HG03571 (cell line): ENCODE measurements around the gene ANKRD44.
A peak's percentile ranks its signal among the peaks of the same experiment; 100 is the strongest.

Source experiments
- ATAC-seq: cut with Tn5 transposase; IDR thresholded peaks from one replicate; pipeline ENCODE4 v1.9.1; 2021; ENCODE audit not compliant: unreplicated experiment

ANKRD44 gene

DNA sequence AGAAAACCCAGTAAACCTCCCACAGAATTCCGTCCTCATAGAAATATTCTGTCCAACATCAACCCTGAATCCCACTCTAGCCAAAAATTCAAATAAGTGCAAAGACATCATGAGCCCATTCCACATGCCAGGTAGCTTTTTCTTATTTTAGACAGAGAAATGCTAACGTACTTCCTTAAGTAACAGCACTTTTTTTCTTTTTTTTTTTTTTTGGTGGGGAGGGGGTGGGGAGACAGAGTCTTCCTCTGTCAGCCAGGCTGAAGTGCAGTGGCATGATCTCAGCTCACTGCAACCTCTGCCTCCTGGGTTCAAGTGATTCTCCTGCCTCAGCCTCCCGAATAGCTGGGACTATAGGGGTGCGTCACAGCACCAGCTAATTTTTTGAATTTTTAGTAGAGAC is 45.5 kb downstream of the ANKRD44 start:
- no peak for ATAC-seq

DNA sequence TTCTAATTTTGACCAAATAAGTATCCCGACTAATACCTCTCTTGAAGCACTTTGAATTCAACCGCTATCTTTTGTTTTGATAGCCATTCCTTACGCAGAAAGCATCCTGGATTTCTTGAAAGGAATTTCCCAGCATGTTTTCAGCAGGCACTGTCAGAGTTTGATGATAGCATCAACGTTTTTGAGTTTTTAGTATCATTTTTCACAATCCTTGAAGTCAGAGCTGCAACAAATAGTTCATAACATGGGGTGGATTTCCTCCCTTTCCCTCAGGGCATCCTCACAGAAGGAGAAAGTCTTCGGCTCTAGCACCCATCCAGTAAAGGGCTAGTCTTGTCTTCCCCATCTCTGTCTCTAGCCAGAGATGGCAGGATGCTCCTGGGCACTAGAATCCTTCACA is 46.2 kb downstream of the ANKRD44 start:
- no peak for ATAC-seq

DNA sequence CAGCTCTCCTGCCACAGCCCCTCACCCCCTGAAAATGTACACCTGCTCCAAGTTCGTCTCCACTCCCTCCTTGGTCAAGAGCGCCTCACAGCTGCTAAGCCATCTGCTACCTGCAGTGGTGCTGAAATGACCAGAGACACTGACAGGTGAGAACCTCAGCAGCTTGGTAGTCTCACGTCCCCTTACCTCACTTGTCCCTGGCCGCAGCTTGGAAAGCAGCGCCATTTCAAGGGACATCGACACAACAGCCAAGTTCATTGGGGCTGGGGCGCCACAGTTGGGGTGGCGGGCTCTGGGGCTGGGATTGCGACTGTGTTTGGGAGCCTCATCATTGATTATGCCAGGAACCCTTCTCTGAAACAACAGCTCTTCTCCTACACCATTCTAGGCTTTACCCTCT is 47.5 kb downstream of the ANKRD44 start:
- no peak for ATAC-seq

DNA sequence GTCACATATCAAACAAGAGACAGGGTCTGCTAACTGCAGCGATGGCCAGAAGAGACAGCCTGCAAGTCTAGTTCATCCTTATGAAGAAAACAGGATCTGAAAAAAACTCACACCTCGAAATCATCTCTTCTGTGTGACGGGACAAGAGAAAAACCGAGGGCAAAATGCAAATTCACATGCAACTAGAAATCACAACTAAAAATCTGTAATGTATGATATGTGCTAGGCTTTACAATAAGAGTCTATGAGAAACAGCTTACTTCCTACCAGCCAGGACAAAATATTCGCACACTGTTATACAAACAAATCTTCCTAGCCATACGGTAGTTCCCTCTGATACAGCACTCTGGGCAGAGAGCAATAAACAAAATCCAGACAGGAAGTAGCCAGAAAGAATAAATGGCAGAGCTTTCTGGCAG is 48.8 kb downstream of the ANKRD44 start:
- ATAC-seq = peak; percentile 52

DNA sequence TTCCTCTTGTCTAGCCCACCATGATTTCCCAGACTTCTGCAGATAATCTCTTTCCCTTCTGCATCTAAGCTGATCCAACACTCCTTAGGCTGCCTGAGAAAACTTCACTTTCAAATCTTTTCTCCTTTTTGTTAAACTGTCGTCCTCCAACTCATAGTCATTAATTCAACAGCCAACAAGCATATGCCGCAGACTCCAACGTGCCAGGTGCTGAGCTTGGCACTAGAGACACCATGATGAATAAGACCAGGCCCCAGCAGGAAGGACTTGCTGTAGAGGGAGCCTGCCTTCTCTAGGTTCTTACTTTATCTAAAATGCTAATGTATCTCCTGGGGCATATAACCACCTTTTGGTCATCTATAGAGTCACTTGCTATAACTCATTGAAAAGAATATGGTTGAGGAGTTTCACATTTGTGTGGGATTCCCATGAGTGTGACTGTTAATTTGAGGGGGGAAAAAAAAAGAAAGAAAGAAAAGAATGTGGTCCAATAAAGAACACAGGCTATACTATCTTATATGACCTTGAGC is 51.0 kb downstream of the ANKRD44 start:
- ATAC-seq = no peak

DNA sequence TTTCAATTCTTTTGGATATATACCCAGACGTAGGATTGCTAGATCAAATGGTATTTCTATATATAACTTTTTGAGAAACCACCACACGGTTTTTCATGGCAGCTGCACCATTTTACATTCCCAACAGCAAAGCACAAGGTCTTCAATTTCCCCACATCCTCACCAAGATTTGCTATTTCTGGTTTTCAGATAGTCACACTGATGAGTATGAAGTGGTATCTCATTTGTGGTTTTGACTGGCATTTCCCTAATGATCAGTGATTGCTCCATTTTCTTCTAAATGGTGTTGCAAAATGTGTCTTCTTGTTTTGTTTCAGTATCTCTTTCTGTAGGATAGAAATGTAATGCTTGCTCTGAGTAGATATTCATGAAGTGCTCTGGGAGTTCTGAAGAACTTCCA is 52.0 kb downstream of the ANKRD44 start:
- ATAC-seq = no peak

DNA sequence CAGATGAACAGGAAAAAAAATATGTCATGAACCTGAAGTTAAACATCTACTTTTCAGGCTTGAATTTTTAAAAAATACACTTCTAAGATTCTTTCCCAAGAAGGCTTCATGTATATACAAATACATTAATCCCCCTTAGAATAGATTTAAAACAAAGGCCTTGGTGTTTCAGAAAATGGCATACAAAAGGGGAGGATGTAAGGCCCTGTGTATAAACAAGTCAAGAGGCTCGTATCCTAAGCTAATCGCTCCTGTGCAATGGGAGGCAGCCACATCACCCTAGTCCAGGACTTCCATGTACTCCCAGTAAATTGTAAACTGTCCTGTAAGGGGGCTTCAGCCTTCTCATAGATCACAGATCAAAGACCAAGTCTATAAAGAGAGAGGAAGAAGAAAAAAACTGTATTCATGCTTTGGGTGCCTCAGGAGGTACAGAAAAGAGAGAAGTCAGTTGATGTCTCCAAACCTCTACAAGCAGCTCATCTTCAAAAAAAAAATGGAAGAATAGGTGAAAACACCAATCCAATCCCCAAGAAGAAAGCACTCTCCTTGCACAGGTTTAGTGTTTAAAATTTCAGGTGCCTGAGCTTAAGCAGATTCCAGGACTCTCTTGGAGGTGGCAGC is 53.9 kb downstream of the ANKRD44 start:
- no peak for ATAC-seq

DNA sequence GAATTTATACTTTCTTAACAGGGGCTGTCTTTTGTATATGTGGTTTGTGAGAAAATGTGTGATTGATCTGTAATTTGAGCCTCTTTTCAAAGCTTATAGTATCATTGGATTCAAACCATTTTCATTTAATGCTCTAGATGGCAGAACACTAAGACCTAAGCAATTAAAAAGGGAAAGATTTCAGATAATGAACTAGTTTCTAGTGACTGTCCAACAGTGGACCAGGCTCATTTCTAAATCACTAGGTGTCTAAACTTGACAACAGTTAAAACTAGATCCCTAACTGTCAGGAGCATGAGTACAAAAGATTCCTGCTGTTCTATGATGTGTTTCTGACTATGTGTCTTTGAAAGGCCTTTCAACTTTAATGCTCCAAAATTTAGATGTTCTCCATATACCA is 54.6 kb downstream of the ANKRD44 start:
- no peak for ATAC-seq

DNA sequence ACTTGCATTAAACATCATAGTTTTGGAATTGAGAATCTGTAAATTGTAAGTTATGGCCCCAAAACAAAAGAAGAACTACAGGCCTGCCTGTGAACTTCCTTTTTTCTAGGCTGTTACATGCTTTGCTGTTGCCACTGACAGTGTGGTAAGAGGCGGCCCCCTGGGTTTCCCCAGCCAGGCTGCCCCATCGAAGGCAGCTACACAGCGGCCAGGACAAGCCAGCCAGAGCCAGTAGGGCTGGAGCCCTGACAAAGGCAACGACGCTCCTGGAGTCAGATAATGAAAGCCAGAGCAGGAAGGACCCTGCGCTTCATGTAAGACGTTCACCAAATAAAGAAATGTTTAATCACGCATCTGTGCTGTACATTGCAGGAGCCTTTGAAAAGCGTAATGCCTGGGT is 55.0 kb downstream of the ANKRD44 start:
- peak; percentile 93 for ATAC-seq

DNA sequence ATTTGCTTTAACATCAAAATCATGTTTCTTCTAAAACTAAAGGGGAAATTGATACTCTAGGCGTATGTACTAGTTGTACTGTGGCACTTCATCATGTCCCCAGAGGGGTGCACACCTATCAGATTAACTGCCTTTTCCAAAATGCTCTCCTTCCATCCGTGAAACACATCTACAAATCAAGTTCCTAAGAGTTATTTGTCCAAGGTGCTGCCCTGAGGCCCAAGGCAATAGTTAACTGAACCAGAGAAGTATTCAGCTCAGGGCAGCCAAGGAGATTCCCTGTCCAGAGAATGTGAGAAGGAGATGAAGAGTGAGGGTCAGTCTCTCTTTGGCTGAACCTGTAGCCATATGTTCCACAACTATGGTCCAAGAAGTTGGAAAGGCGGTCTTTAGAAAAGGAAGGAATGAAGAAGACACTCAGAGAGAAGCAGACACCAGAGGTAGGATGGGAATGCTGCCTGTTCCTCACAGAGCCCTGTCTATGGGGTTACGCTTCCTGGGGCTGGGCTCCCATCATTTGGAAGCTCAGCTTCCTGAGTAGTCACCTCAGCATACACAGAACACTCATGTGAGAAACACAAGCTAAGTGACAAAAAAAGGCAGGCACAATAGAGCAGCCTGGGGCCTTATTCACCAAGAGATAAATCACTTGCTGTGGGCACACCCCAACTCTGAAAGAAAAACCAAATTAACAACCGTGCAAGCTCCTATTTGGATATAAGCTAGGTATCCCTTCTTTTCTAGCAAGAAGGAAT is 55.6 kb downstream of the ANKRD44 start:
- peak; percentile 29 for ATAC-seq

DNA sequence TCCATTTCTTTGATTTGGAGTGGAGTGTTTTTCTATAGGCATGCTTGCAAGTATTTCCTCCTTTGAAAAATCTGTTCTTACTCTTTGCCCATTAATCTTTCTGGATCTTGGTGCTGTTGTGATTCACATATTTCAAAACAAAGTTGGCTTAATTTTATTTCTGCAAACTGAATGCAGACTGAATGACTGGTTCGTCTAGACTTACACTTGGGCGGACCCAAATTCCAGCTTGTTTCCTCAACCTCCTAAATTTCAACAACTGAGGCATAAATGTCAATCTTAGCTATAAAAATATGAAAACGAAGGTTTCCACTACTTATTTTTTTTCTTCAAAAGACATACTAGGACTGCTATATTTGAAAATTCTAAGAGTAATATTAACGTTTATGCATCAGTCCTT is 59.0 kb downstream of the ANKRD44 start:
- no peak for ATAC-seq

DNA sequence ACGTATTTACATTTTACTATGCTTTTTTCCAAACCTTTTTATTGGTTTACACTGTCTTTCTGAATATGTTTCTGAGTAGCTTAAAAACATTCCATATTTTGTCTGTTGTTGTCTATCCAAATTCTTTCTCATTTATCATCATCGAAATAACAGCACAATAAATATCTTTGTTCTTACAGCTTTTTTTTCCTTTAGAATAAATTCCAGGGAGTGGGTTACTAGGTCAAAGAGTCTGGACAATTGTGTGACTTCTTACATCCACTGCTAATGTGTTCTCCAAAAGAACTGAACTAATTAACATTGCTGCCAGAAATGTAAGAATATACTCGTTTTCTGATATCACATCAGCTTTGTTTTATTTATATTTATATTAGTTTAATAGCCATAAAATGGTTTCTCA is 59.4 kb downstream of the ANKRD44 start:
- ATAC-seq = no peak

DNA sequence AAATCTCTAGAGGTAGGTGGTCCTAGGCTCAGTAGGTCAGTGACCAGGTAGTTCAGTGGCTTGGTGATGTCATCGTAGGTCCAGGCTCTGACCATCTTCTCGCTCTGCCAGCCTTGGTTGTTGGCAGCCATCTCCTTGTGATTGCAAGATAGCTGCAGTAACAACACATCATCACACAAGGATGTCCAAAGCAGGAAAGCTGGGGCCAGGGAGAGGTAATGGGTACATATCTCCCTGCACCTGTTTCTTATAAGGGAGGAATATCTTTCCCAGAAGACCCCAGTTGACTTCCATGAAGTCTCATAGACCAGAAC is 60.5 kb downstream of the ANKRD44 start:
- no peak for ATAC-seq

DNA sequence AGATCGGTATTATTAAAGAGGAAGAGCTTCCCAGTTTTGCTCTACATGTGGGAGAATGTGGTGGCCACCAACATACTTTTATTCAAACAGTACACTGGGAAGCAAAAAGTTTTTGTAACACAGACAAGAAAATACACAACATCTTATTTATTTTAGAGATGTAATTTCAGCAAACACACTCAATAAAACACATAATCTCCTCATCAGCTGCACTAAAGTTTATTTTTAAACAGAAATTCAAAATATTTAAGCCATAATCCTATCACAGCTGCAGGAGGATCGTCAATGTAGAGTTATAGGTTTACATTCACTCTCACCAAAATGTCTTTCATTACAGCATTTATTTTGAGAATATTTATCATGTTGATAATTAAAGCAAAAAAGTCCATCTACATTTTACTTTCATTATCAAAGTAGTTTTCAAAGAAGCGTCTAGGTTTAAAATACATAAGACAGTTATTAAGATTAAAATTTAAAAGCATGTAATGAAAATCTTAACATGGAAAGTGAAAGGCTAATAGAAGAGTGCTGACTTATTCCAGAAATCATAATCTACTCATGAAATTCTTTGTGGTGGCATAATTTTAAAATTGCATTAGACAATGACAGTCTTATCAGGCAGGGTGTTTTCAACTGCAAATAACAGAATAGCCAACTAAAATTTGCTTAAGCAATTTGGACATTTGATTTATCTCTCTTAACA is 61.0 kb downstream of the ANKRD44 start:
- no peak for ATAC-seq

DNA sequence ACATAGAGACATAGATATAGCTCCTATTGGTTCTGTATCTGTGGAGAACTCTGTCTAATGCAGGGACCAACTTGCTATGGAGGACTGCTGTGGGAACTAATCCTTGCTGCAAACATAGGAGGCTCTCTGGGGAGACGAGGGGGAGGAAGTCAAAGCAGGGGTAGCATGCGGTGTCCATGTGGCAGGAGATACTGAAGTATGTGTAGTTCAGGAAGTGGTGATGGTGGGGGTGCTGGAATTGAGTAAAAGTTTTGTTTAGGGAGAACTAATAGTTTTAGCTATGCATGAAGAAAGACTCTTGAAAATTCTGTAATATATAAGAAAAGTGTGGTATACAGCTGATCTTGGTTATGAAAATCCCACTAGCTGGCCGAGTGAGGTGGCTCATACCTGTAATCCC is 62.0 kb downstream of the ANKRD44 start:
- ATAC-seq = peak; percentile 51

DNA sequence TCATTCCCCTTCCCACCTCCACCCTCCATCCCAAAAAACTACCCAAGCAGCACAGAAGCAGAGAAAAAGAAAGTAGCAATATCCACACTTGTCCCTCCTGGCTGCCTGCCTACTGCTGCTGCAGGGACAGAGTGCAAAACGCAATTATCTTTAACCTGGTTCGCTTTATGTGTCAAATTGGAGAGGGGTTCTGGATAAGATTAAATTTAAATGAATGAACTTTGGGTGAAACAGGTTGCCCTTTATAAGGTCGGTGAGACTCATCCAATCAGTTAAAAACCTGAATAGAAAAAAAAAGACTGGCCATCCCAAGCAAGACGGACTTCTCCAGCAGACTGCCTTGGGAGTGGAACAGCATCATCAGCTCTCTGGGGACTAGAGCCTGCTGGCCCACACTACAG is 62.6 kb downstream of the ANKRD44 start:
- ATAC-seq = no peak

DNA sequence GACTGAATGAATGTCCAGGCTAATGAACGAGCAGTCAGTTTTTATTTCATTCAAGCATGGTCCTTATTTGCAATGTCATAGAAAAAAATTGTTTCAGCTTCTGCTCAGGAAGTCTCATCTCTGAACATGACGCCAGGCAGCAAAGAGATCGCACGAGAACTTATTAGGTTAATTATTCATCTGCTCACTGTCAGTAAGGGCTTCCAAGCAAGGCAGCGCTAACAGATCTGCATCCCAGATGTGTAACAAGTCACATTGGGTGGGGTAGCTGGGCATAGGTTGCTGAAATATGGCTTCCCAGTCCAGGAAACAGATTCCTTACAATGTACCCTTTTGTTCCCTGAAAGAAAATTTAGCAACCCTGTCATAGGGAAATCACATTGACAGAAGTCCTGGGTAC is 63.5 kb downstream of the ANKRD44 start:
- ATAC-seq = no peak

DNA sequence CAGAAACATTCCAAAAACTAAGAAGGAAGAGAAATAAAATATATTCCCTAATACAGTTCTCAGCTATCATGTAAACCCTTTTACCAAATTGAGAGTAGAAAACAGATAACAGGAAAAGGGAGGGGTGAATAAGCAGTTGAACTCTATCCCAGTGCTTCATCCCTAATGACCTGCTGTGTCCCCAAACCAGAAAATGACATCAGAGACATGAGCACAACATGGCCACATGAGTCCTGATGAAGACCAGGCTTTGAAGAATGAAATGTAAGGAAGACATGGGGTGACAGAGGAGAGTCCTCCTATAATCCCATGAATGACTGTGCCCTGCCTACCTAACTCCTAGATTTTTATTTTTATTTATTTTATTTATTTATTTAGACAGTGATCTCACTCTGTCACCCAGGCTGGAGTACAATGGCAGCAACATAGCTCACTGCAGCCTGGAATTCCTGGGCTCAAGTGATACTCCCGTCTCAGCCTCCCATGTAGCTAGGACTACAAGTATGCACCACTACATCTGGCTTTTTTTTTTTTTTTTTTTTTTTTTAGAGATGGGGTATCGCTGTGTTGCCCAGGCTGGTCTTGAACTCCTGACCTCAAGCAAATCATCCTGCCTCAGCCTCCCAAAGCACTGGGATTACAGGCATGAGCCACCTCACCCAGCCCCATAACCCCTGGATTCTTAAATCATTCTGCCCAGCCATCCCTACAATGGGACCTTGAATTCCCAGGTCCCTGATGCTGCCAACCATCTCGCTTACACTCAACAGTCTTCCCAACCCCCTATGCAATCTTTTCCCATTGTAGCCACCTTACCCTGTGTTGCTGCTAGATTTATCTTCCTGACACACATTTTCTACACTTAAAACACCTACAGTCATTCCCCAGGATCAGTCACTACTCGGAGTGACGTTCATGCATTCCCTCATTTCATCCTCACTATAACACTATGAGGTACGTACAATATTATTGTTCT is 64.5 kb downstream of the ANKRD44 start:
- ATAC-seq = no peak

DNA sequence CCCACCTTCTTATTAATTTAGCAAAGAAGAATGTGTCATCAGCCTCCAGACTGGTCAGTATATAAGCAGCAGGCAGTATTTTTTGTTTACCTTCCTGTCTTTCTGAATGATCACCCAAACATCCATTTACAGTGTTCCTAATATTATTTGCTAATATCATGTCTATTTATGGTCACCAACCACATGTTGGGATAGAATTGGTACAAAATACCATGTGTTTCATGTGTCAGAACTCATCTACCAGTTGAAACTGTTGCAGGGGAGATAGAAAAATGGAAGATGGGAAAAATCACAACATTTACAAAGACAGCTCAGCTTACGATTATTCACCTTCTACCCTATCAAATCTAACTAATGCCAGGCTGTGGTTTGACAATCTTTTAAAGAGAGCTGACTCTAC is 66.2 kb downstream of the ANKRD44 start:
- no peak for ATAC-seq

DNA sequence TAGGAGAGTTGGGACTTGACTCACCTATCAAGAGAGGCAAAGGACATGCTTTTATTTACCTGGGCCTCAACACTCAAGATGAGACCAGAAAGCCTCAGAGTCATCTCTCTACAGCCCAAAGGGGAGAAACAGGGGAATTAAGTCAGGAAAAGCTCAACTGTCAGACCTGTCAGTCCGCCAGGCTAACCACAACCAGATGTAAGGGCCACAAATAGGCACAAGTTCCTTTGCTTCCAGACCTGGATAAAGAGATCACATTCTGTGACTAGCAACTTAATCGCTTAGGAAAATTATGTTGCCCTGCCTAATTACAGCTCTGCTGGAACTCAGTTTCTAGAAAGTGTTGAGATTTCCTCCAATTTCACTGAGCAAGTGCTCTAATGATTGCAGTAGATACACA is 67.9 kb downstream of the ANKRD44 start:
- ATAC-seq = no peak

DNA sequence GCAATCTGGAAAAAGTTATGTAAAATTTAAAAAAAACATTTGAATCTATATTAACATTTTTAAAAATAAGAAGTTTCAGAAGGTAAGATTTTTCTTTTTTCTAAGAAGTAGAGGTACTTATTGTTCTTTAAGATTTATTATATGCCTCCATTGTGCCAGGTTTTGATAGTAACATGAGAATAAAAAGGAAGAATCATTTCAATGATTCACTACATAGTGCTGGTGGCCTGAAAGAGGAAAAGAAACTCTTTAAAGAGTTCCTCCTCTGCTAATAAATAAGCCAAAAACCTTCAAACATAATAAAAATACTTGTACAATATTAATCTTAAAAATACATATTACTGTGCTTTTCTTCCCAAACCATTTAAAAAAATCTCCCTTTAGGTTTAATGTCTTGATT is 69.0 kb downstream of the ANKRD44 start:
- no peak for ATAC-seq
